Esophagus squamous epithelium (tissue), 4 donors: ENCODE data around the gene TAX1BP3.
"Not testable (repeated sequence)": the region's sequence is repeated elsewhere in the genome, so short reads cannot be mapped to it uniquely, and the experiment has no call there.

Experiments used
- POLR2A ChIP-seq, 4 donors: fragments of 450-650 bp; IDR thresholded peaks; one replicate each; pipeline ENCODE4 v1.6.1; 2017; ENCODE audit warnings: antibody characterized with exemption in 4 of 4, mild to moderate bottlenecking in 4 of 4, moderate library complexity in 3 of 4
- TF ChIP-seq, protein P1 (sequence below), 6 experiments: fragments of 450-650 bp in 4 of 6; fragments of 200-600 bp in 2 of 6; sonication (generic) in 2 of 6; IDR thresholded peaks; one replicate each; pipeline ENCODE4 v1.5.1; 2016 to 2019; ENCODE audit warnings: antibody characterized with exemption in 6 of 6, mild to moderate bottlenecking in 4 of 6, moderate library complexity in 4 of 6

DNA sequence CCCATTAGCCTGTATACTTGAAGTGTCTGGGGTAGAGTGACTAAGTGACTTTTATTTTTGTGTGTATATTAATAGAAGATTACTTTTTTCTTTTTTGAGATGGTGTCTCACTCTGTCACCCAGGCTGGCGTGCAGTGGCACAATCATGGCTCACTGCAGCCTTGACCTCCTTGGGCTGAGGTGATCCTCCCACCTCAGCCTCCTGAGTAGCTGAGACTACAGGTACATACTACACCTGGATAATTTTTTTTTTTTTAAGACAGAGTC is 37.3 kb upstream of the TAX1BP3 start:
- TF ChIP-seq, protein P1, sequence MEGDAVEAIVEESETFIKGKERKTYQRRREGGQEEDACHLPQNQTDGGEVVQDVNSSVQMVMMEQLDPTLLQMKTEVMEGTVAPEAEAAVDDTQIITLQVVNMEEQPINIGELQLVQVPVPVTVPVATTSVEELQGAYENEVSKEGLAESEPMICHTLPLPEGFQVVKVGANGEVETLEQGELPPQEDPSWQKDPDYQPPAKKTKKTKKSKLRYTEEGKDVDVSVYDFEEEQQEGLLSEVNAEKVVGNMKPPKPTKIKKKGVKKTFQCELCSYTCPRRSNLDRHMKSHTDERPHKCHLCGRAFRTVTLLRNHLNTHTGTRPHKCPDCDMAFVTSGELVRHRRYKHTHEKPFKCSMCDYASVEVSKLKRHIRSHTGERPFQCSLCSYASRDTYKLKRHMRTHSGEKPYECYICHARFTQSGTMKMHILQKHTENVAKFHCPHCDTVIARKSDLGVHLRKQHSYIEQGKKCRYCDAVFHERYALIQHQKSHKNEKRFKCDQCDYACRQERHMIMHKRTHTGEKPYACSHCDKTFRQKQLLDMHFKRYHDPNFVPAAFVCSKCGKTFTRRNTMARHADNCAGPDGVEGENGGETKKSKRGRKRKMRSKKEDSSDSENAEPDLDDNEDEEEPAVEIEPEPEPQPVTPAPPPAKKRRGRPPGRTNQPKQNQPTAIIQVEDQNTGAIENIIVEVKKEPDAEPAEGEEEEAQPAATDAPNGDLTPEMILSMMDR (IDR thresholded peaks at IDR 0.05): not testable (repeated sequence)
- TF ChIP-seq POLR2A (IDR thresholded peaks at IDR 0.05): not testable (repeated sequence)
